HepG2 (cell line): ENCODE data around the gene ABCG1. TPM values are rescaled to one million over a fixed set of nuclear protein-coding genes. Genes with fewer than 3 reads are reported as not detected.

Experiments
- ATAC-seq: fragments of 200-7000 bp; cut with Tn5 transposase; 3 replicates; pipeline ENCODE4 v1.9.1; 2020; ENCODE audit warnings: mild to moderate bottlenecking, moderate library complexity
- BruUV-seq: library from RNA; stranded (reverse); fragments of 400-500 nt; replicated peaks from 2 replicates; lab custom pipeline; 2021; lab: Mats Ljungman, UMichigan
- CTCF ChIA-PET: fragments of 300-600 bp; formaldehyde crosslinking; extraction: SDS; loops from one replicate; lab custom pipeline; 2021; ENCODE audit warnings: low total read pairs, inconsistent platforms, low intra/inter-chr PET ratio; lab: Yijun Ruan, JAX
- POLR2A ChIA-PET: fragments of 350-600 bp; sonication (Branson Sonifier 250); formaldehyde crosslinking; loops from one replicate; lab custom pipeline; 2020; ENCODE audit warnings: antibody characterized with exemption, inconsistent platforms; lab: Yijun Ruan, JAX
- DNase-seq: peaks from one replicate; pipeline ENCODE4 v3.0.0-alpha.2; 2015; ENCODE audit warnings: low spot score
- FAIRE-seq: peaks from 3 replicates; lab custom pipeline; 2011; peaks lifted over from hg19 to GRCh38; lab: Jason Lieb, UNC
- H2AFZ ChIP-seq: one replicate; pipeline ENCODE4 v1.6.1; 2011; ENCODE audit warnings: low read length, inconsistent platforms
- H3K27ac ChIP-seq: fragments of 300-600 bp; 3 replicates; pipeline ENCODE4 v1.8.0; 2011; ENCODE audit warnings: mixed run types, mild to moderate bottlenecking, mixed read lengths, low read length, inconsistent platforms; ENCODE audit not compliant: insufficient read depth; ENCODE audit errors: extremely low read length
- H3K27me3 ChIP-seq, 2 experiments: fragments of 200-600 bp in 1 of 2; 2 replicates in 1 of 2; 3 replicates in 1 of 2; pipeline versions ENCODE4 v1.6.0 to v1.8.0; 2011; ENCODE audit warnings: low read length in 2 of 2, mild to moderate bottlenecking in 2 of 2, moderate library complexity in 2 of 2, inconsistent platforms in 1 of 2; ENCODE audit not compliant: insufficient read depth in 2 of 2, control insufficient read depth in 1 of 2
- H3K36me3 ChIP-seq, 2 experiments: fragments of 200-600 bp in 1 of 2; replicated peaks in 1 of 2; 2 replicates in 1 of 2; 3 replicates in 1 of 2; pipeline versions ENCODE4 v1.5.1 to v1.8.0; 2011; ENCODE audit warnings: low read length in 2 of 2, inconsistent platforms in 1 of 2; ENCODE audit not compliant: insufficient read depth in 2 of 2, control insufficient read depth in 1 of 2
- H3K4me1 ChIP-seq: 2 replicates; pipeline ENCODE4 v1.5.1; 2012; ENCODE audit warnings: low read length, inconsistent platforms; ENCODE audit not compliant: insufficient read depth
- H3K4me2 ChIP-seq: 2 replicates; pipeline ENCODE4 v1.6.0; 2011; ENCODE audit warnings: low read depth, low read length, inconsistent platforms
- H3K4me3 ChIP-seq, 3 experiments: fragments of 200-600 bp in 1 of 3; sonication (generic), shearing (Covaris generic) in 1 of 3; replicated peaks in 1 of 3; 2 replicates each; pipeline ENCODE4 v1.5.1; 2011 to 2016; ENCODE audit warnings: low read length in 3 of 3, inconsistent platforms in 2 of 3, low read depth in 2 of 3, mild to moderate bottlenecking in 2 of 3, control low read depth in 1 of 3, mixed read lengths in 1 of 3; ENCODE audit not compliant: insufficient read depth in 1 of 3
- H3K79me2 ChIP-seq: one replicate; pipeline ENCODE4 v1.6.1; 2011; ENCODE audit warnings: low read length, inconsistent platforms; ENCODE audit not compliant: insufficient read depth
- H3K9ac ChIP-seq: 2 replicates; pipeline ENCODE4 v1.6.0; 2011; ENCODE audit warnings: mild to moderate bottlenecking, low read depth, low read length, inconsistent platforms; ENCODE audit not compliant: insufficient read depth
- H3K9me3 ChIP-seq: 2 replicates; pipeline ENCODE4 v1.5.1; 2012; ENCODE audit warnings: mild to moderate bottlenecking, low read length
- H4K20me1 ChIP-seq: 2 replicates; pipeline ENCODE4 v1.6.0; 2011; ENCODE audit warnings: inconsistent platforms, mild to moderate bottlenecking, low read length, moderate library complexity; ENCODE audit not compliant: insufficient read depth
- ARNT ChIP-seq: fragments of 450-650 bp; IDR thresholded peaks from 2 replicates; pipeline ENCODE4 v1.6.1; 2017
- MTA3 ChIP-seq: sonication (generic); formaldehyde crosslinking; IDR thresholded peaks from 2 replicates; pipeline ENCODE4 v1.4.0; 2020; ENCODE audit warnings: missing genetic modification reagents
- MYNN ChIP-seq: sonication (generic); formaldehyde crosslinking; IDR thresholded peaks from 2 replicates; pipeline ENCODE4 v1.4.0; 2020; ENCODE audit warnings: mild to moderate bottlenecking, low read depth, missing genetic modification reagents
- NKX3-1 ChIP-seq: sonication (generic); formaldehyde crosslinking; IDR thresholded peaks from 2 replicates; pipeline ENCODE4 v1.5.0; 2020; ENCODE audit warnings: missing genetic modification reagents
- RARG ChIP-seq: sonication (generic); formaldehyde crosslinking; IDR thresholded peaks from 2 replicates; pipeline ENCODE4 v1.4.0; 2020; ENCODE audit warnings: low read depth, mild to moderate bottlenecking, missing genetic modification reagents
- SALL2 ChIP-seq: sonication (generic); formaldehyde crosslinking; IDR thresholded peaks from 2 replicates; pipeline ENCODE4 v1.8.1; 2023; ENCODE audit warnings: mild to moderate bottlenecking, missing genetic modification reagents, inconsistent platforms
- SRSF1 ChIP-seq: fragments of 200-400 bp; formaldehyde crosslinking; optimal IDR thresholded peaks from 2 replicates; pipeline ENCODE3; 2017; ENCODE audit warnings: mild to moderate bottlenecking, low read depth, low read length, moderate library complexity
- TOPORS ChIP-seq: sonication (generic); formaldehyde crosslinking; IDR thresholded peaks from 2 replicates; pipeline ENCODE4 v1.8.0; 2023; ENCODE audit warnings: mild to moderate bottlenecking, missing genetic modification reagents
- ZNF558 ChIP-seq: sonication (generic); formaldehyde crosslinking; IDR thresholded peaks from 2 replicates; pipeline ENCODE4 v1.9.0; 2022; ENCODE audit warnings: mild to moderate bottlenecking, missing genetic modification reagents, borderline replicate concordance
- ZNF7 ChIP-seq: IDR thresholded peaks from 2 replicates; pipeline ENCODE4 v1.6.1; 2016; ENCODE audit warnings: missing biosample characterization, missing genetic modification reagents
- WGBS: methylation state at CpG from one replicate; pipeline ENCODE4 v1.1.6; 2017; ENCODE audit warnings: low lambda C conversion rate; 5-methylcytosine and 5-hydroxymethylcytosine counted together
- in situ Hi-C: cut with HindIII; loops from 2 replicates; pipeline ENCODE4 v1.10.0; 2017; ENCODE audit warnings: low pct_unique_long_range_greater_than_20kb; ENCODE audit not compliant: extremely low pct_ligation_motif_present
- intact Hi-C: fragments of 100-400 bp; cut with micrococcal nuclease; formaldehyde crosslinking; loops from one replicate; pipeline ENCODE4 v1.10.0; 2022; ENCODE audit not compliant: unreplicated experiment
- polyA plus RNA-seq, 8 experiments: library from polyadenylated mRNA; depleted of rRNA in 3 of 8; stranded (reverse) in 7 of 8; unstranded in 1 of 8; fragments of >200 nt; fragmentation: Illumina TruSeq in 4 of 8; extraction: Trizol in 4 of 8; gene quantifications; 2 replicates each; pipeline versions ENCODE4 v1.2.1 to v1.2.3, GENCODE V29; 2011 to 2016; ENCODE audit warnings: low read depth in 4 of 8, missing spikeins in 1 of 8, mixed read lengths in 1 of 8; ENCODE audit not compliant: insufficient read depth in 1 of 8
- total RNA-seq, 5 experiments: library from RNA; depleted of rRNA; stranded (reverse); fragments of >200 nt; fragmentation: Illumina TruSeq; extraction: Trizol; gene quantifications; 2 replicates each; pipeline ENCODE4 v1.2.3, GENCODE V29; 2016; ENCODE audit warnings: low read depth in 1 of 5
- TF ChIP-seq, protein P1 (sequence below): IDR thresholded peaks from 2 replicates; pipeline ENCODE4 v1.4.0; 2020; ENCODE audit warnings: mild to moderate bottlenecking, missing genetic modification reagents
- TF ChIP-seq, protein P2 (sequence below): sonication (generic); formaldehyde crosslinking; IDR thresholded peaks from 2 replicates; pipeline ENCODE4 v1.5.0; 2020; ENCODE audit warnings: mild to moderate bottlenecking, missing genetic modification reagents

ABCG1 gene
- total and polyA plus RNA-seq, 2 of the 13 experiments (the other 11 are each of a cell fraction or from before 2014, with no cell fraction given): 0.04 TPM; not detected in 1

DNA sequence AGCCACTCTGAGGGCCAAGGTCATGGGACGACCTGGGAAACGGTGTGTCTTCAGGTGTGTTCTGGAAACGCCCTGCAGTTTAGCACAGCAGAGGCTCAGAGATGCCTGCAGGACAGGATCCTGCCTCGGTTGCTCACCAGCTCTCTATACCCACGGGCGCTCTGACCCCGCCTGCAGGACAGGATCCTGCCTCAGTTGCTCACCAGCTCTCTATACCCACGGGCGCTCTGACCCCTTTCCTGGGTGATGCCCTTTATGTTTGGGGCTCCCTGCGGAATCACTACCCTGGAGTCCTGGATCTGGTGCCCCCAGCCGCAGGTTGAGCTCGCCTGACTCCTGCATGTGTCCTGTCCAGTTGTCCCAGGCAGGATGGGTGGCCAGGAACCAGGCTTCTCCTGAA, 63.8 kb downstream of the ABCG1 start:
- H3K36me3 ChIP-seq: no peaks in the 10 kb centered on the region
- DNase-seq: no peak
- CTCF ChIA-PET: no interaction called here
- FAIRE-seq: no peak
- H3K27ac ChIP-seq: no peak overlapping the region
- no peaks in the 10 kb centered on the region for H4K20me1 ChIP-seq
- POLR2A ChIA-PET: no interaction called here
- no peaks in the 10 kb centered on the region for H3K79me2 ChIP-seq
- no peaks in the 10 kb centered on the region for H3K9me3 ChIP-seq
- H3K4me2 ChIP-seq: no peak overlapping the region
- in situ Hi-C loops: no loop called here
- ATAC-seq: no peak
- BruUV-seq: no TSS peak
- H3K27me3 ChIP-seq: peaks cover 5 to 61% of the 10 kb centered on the region in 2 experiments
- 0% methylated on average over 3 of the region's 12 CpGs for WGBS
- no peak overlapping the region for H2AFZ ChIP-seq
- H3K4me3 ChIP-seq: no peak overlapping the region
- TF ChIP-seq SRSF1 (no peak), NKX3-1 (CRISPR knock-in tag) (no peak), MTA3 (CRISPR knock-in tag) (no peak), TOPORS (CRISPR knock-in tag) (no peak), SALL2 (CRISPR knock-in tag) (no peak), MYNN (CRISPR knock-in tag) (no peak), RARG (CRISPR knock-in tag) (no peak), ZNF7 (CRISPR knock-in tag) (no peak), ZNF558 (CRISPR knock-in tag) (no peak), ARNT (no peak)
- TF ChIP-seq, protein P1, sequence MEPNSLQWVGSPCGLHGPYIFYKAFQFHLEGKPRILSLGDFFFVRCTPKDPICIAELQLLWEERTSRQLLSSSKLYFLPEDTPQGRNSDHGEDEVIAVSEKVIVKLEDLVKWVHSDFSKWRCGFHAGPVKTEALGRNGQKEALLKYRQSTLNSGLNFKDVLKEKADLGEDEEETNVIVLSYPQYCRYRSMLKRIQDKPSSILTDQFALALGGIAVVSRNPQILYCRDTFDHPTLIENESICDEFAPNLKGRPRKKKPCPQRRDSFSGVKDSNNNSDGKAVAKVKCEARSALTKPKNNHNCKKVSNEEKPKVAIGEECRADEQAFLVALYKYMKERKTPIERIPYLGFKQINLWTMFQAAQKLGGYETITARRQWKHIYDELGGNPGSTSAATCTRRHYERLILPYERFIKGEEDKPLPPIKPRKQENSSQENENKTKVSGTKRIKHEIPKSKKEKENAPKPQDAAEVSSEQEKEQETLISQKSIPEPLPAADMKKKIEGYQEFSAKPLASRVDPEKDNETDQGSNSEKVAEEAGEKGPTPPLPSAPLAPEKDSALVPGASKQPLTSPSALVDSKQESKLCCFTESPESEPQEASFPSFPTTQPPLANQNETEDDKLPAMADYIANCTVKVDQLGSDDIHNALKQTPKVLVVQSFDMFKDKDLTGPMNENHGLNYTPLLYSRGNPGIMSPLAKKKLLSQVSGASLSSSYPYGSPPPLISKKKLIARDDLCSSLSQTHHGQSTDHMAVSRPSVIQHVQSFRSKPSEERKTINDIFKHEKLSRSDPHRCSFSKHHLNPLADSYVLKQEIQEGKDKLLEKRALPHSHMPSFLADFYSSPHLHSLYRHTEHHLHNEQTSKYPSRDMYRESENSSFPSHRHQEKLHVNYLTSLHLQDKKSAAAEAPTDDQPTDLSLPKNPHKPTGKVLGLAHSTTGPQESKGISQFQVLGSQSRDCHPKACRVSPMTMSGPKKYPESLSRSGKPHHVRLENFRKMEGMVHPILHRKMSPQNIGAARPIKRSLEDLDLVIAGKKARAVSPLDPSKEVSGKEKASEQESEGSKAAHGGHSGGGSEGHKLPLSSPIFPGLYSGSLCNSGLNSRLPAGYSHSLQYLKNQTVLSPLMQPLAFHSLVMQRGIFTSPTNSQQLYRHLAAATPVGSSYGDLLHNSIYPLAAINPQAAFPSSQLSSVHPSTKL: no peak
- TF ChIP-seq, protein P2, sequence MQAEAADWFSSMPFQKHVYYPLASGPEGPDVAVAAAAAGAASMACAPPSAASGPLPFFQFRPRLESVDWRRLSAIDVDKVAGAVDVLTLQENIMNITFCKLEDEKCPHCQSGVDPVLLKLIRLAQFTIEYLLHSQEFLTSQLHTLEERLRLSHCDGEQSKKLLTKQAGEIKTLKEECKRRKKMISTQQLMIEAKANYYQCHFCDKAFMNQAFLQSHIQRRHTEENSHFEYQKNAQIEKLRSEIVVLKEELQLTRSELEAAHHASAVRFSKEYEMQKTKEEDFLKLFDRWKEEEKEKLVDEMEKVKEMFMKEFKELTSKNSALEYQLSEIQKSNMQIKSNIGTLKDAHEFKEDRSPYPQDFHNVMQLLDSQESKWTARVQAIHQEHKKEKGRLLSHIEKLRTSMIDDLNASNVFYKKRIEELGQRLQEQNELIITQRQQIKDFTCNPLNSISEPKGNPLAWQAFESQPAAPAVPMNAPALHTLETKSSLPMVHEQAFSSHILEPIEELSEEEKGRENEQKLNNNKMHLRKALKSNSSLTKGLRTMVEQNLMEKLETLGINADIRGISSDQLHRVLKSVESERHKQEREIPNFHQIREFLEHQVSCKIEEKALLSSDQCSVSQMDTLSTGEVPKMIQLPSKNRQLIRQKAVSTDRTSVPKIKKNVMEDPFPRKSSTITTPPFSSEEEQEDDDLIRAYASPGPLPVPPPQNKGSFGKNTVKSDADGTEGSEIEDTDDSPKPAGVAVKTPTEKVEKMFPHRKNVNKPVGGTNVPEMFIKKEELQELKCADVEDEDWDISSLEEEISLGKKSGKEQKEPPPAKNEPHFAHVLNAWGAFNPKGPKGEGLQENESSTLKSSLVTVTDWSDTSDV (CRISPR knock-in tag): no peak
- TF ChIP-seq, all 625 proteins: peak for 0
- H3K9ac ChIP-seq: no peak overlapping the region
- intact Hi-C loops: no loop called here
- H3K4me1 ChIP-seq: no peaks in the 10 kb centered on the region
